Gastrocnemius medialis (tissue), 4 donors: ENCODE measurements around the gene SRPK2.

Experiments used
- CTCF ChIP-seq, 5 experiments: fragments of 450-650 bp in 3 of 5; fragments of 200-600 bp in 2 of 5; sonication (generic) in 2 of 5; IDR thresholded peaks in 4 of 5; conservative IDR thresholded peaks in 1 of 5; 1 replicate in 4 of 5; 2 replicates in 1 of 5; pipeline ENCODE4 v1.5.1; 2016 to 2019; ENCODE audit warnings: antibody characterized with exemption in 5 of 5, mild to moderate bottlenecking in 3 of 5, moderate library complexity in 3 of 5
- POLR2A ChIP-seq, 2 donors: fragments of 450-650 bp; IDR thresholded peaks; one replicate each; pipeline ENCODE4 v1.6.1; 2017; ENCODE audit warnings: antibody characterized with exemption in 2 of 2, mild to moderate bottlenecking in 2 of 2, moderate library complexity in 2 of 2

DNA sequence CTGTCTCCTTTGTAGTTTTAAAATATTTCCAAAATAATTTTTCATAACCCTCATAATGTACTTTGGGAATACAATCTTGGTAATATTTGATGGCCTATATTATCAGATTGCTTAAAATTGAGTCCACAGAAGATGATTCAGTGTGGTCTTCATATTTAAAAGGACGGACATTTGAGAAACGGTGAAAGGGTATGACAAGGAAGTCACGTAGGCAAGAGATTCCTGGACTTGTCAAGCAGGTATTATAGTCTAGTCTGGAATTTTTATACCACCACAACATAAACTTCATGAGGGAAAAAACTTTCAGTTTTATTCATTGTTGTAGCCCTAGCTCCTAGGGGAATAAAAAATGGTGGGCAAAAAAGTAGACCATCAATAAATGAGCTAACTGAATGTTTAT is 292.4 kb downstream of the SRPK2 start:
- TF ChIP-seq CTCF (IDR thresholded peaks at IDR 0.05 in 4 of 5, conservative IDR thresholded peaks at IDR 0.05 in 1 of 5) (no peak), POLR2A (IDR thresholded peaks at IDR 0.05) (no peak)
